ENCODE results near the gene PCDHA5.

DNA sequence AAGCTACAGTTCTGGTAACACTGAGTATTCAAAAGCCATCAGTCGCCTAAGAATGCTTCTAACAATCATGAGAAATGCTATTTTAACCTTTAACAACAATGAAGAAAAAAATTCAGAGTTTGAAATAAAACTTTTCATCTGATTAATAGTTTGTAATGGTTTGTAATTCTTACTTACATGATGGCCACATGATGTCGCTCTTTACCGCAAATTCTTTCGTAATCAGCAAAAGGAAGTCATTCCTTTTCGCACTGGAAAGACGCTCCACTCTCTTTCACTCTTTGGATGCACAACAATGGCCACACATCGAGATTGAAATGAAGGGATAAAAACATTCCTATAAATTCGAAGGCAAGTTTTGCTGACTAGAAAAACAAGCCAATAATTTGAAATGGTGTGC is 12.6 kb downstream of the PCDHA5 start, which contains the start of gene PCDHA7:
- TF ChIP-seq, protein P1, sequence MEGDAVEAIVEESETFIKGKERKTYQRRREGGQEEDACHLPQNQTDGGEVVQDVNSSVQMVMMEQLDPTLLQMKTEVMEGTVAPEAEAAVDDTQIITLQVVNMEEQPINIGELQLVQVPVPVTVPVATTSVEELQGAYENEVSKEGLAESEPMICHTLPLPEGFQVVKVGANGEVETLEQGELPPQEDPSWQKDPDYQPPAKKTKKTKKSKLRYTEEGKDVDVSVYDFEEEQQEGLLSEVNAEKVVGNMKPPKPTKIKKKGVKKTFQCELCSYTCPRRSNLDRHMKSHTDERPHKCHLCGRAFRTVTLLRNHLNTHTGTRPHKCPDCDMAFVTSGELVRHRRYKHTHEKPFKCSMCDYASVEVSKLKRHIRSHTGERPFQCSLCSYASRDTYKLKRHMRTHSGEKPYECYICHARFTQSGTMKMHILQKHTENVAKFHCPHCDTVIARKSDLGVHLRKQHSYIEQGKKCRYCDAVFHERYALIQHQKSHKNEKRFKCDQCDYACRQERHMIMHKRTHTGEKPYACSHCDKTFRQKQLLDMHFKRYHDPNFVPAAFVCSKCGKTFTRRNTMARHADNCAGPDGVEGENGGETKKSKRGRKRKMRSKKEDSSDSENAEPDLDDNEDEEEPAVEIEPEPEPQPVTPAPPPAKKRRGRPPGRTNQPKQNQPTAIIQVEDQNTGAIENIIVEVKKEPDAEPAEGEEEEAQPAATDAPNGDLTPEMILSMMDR (IDR thresholded peaks at IDR 0.05), result peak in 1 of 5 experiments; percentile 5
- no peak for TF ChIP-seq POLR2A (IDR thresholded peaks at IDR 0.05)

All from tibial nerve (tissue), 3 donors.